Measurements from ENCODE around the gene TRIP12. TPM values are rescaled to one million over a fixed set of nuclear protein-coding genes. Genes with fewer than 3 reads are reported as not detected.

The TRIP12 gene
- polyA plus RNA-seq, 2 of the 4 experiments (the other 2 are of a cell fraction) = 103 to 151 TPM

DNA sequence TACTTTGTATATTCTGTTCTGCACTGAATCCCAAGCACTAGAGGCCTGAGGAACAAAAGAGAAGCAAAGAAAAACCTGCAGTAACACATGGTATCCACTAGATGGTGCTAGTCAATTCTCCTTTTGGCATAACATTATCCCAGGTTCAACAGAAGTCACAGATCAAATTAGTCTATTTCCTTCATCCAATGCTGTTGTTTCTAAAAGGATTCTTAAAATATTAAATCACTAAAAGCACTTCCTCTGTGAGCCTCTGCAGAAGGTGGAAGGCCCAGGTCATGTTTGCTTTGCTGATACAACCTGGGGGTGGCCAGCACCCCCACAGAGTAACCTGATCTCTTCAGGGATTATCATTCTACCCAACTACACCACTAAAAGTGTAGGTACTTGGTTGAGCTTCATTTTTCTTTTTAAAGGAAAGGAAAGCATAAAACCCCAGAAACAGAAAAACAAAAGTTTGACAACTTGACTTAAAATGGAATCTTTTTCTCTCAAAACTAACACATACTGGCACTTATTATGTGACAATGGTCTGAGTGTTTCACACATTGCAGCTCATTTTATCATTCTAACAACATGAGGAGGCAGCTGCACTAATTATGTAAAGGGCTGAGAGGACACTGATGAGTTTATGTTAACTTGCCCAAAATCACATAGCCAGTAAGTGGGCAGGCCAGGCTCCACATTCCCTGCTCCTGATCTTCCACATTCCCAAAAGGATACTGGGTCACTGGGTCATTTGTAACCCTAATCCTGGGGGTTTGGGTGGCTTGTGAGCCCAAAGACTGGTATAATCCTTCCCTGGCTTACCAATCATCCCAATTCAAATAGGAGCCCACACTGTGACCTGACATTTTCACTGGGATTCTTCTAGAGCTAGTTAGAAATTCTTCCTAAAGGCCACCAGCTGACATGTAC is 140.7 kb downstream of the TRIP12 start (continued):
- TF ChIP-seq RAD21 (conservative IDR thresholded peaks at IDR 0.05 in 1 of 2, IDR thresholded peaks at IDR 0.05 in 1 of 2) (peak; percentile 35 to 47; a peak in 3 of 5 replicates), EP300 (IDR thresholded peaks at IDR 0.05) (no peak), POLR2A (IDR thresholded peaks at IDR 0.05; ENCODE audit: low read length) (no peak), ZFP36 (IDR thresholded peaks at IDR 0.05; ENCODE audit: borderline replicate concordance, partially characterized antibody) (no peak), TP53 (CRISPR knock-in tag; IDR thresholded peaks at IDR 0.05) (no peak), SMC3 (IDR thresholded peaks at IDR 0.05) (peak; percentile 24; the same call in 1 of the 3 replicates)

DNA sequence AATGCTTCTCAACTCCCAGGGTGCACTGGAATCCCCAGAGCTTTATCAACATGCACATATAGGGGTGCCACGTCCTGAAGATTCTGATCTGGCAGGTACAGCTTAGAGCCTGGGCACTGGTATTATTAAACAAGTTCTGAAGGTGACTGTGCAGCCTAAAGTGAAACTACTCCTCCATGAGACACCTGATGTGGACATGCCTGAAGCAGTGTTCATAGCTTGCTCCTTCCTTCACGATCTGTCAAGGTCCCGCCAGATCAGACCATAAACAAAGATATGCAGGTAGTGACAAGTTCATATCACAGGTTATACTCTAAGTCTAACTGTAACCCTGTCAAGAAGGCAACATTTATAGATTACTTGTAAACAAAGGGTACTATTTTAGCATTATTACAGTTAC is 142.2 kb downstream of the TRIP12 start:
- FAIRE-seq (no peak), DNase-seq (ENCODE audit: low read depth in 1 of 2, low spot score in 1 of 2) (no peak), ATAC-seq (no peak)
- POLR2A ChIA-PET = no interaction called here
- 86% methylated on average over 3 of the region's 3 CpGs for WGBS (ENCODE audit: missing lambda C conversion rate)
- TF ChIP-seq RCOR1 (IDR thresholded peaks at IDR 0.05; ENCODE audit: low read depth, low read length) (no peak), SREBF2 (IDR thresholded peaks at IDR 0.05) (no peak), JUN (IDR thresholded peaks at IDR 0.05) (no peak), RARB (CRISPR knock-in tag; IDR thresholded peaks at IDR 0.05) (no peak), NFE2L2 (conservative IDR thresholded peaks at IDR 0.05; ENCODE audit: low read length) (no peak), FOSL2 (IDR thresholded peaks at IDR 0.05) (no peak), FOSL2 (CRISPR knock-in tag; IDR thresholded peaks at IDR 0.05) (no peak), PHF8 (IDR thresholded peaks at IDR 0.05; ENCODE audit: borderline replicate concordance, low read depth) (no peak), ZSCAN20 (CRISPR knock-in tag; IDR thresholded peaks at IDR 0.05) (no peak), HDAC2 (IDR thresholded peaks at IDR 0.05) (no peak), KDM5A (IDR thresholded peaks at IDR 0.05) (no peak), NPAS2 (CRISPR knock-in tag; IDR thresholded peaks at IDR 0.05; ENCODE audit: borderline replicate concordance) (no peak), CBX2 (IDR thresholded peaks at IDR 0.05; ENCODE audit: borderline replicate concordance, low read depth) (no peak)
- TF ChIP-seq, protein P1, sequence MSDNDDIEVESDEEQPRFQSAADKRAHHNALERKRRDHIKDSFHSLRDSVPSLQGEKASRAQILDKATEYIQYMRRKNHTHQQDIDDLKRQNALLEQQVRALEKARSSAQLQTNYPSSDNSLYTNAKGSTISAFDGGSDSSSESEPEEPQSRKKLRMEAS (IDR thresholded peaks at IDR 0.05) = no peak
- TF ChIP-seq, protein P2, sequence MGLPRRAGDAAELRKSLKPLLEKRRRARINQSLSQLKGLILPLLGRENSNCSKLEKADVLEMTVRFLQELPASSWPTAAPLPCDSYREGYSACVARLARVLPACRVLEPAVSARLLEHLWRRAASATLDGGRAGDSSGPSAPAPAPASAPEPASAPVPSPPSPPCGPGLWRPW (IDR thresholded peaks at IDR 0.05) = no peak
- TF ChIP-seq, protein P3, sequence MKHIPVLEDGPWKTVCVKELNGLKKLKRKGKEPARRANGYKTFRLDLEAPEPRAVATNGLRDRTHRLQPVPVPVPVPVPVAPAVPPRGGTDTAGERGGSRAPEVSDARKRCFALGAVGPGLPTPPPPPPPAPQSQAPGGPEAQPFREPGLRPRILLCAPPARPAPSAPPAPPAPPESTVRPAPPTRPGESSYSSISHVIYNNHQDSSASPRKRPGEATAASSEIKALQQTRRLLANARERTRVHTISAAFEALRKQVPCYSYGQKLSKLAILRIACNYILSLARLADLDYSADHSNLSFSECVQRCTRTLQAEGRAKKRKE (CRISPR knock-in tag; IDR thresholded peaks at IDR 0.05; ENCODE audit: low read depth) = no peak
- TF ChIP-seq, protein P4, sequence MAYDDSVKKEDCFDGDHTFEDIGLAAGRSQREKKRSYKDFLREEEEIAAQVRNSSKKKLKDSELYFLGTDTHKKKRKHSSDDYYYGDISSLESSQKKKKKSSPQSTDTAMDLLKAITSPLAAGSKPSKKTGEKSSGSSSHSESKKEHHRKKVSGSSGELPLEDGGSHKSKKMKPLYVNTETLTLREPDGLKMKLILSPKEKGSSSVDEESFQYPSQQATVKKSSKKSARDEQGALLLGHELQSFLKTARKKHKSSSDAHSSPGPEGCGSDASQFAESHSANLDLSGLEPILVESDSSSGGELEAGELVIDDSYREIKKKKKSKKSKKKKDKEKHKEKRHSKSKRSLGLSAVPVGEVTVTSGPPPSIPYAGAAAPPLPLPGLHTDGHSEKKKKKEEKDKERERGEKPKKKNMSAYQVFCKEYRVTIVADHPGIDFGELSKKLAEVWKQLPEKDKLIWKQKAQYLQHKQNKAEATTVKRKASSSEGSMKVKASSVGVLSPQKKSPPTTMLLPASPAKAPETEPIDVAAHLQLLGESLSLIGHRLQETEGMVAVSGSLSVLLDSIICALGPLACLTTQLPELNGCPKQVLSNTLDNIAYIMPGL (CRISPR knock-in tag; IDR thresholded peaks at IDR 0.05; ENCODE audit: borderline replicate concordance) = no peak
- Histone ChIP-seq H3K27ac (no peak overlapping the region), H3K9me3 (no peaks in the 10 kb centered on the region), H3K4me1 (no peaks in the 10 kb centered on the region), H3K4me2 (no peak overlapping the region), H3K4me3 (no peak overlapping the region)
- CTCF ChIA-PET = interaction anchor here (0.9 to 4.8 kb wide), 11 partner anchors 10 to 831 kb away, joined by 3 to 39 read pairs (median 4); no protein-coding TSS in a partner anchor

DNA sequence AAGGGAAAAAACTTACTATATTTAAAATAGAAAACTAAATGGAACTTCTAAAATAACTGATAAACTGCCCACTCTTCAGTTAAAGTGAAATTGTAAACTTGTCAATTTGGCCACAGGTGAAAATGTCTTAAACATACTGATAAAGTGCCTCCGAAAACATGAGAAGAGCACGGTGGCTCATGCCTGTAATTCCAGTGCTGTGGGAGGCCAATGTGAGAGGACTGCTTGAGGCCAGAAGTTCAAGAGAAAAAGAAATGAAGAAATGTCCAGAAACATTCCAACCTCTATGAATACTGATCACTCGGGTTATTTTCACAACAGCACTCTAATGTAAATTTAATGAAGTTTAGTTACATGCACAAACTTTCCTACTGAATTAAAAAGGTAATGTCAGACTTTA is 144.1 kb downstream of the TRIP12 start:
- no peaks in the 10 kb centered on the region for H3K9me3 ChIP-seq
- H3K4me1 ChIP-seq = no peaks in the 10 kb centered on the region
- DNase-seq (ENCODE audit: low read depth in 1 of 2, low spot score in 1 of 2) (no peak), FAIRE-seq (no peak), ATAC-seq (no peak)
- 95% methylated on average over 3 of the region's 3 CpGs for WGBS (ENCODE audit: missing lambda C conversion rate)
- ChIA-PET CTCF (no interaction called here), POLR2A (no interaction called here)
- no peak overlapping the region for H3K27ac ChIP-seq
- H3K4me2 ChIP-seq = no peak overlapping the region
- no peak for TF ChIP-seq FOSB (CRISPR knock-in tag; IDR thresholded peaks at IDR 0.05)
- TF ChIP-seq KDM5A (IDR thresholded peaks at IDR 0.05) = no peak
- TF ChIP-seq ESRRA (IDR thresholded peaks at IDR 0.05; ENCODE audit: borderline replicate concordance, low read length) = no peak
- TF ChIP-seq TFCP2L1 (CRISPR knock-in tag; IDR thresholded peaks at IDR 0.05) = no peak
- no peak for TF ChIP-seq EHF (CRISPR knock-in tag; IDR thresholded peaks at IDR 0.05)
- no peak for TF ChIP-seq CBX8 (IDR thresholded peaks at IDR 0.05)
- no peak for TF ChIP-seq RNF2 (IDR thresholded peaks at IDR 0.05; ENCODE audit: borderline replicate concordance, low read depth)
- no peak overlapping the region for H3K4me3 ChIP-seq
